SU-DHL-6 (cell line): Measurements from ENCODE around the gene JPH4.

ENCODE experiments used
- EZH2phosphoT487 ChIP-seq: fragments of 200-600 bp; sonication (generic), shearing (Covaris generic); conservative IDR thresholded peaks from 2 replicates; pipeline ENCODE4 v1.6.1; 2018; ENCODE audit warnings: mild to moderate bottlenecking, antibody characterized with exemption, low read length, moderate library complexity, mixed read lengths
- TF ChIP-seq, protein P1 (sequence below): fragments of 200-600 bp; sonication (generic); IDR thresholded peaks from one replicate; pipeline ENCODE4 v1.5.1; 2017; ENCODE audit warnings: antibody characterized with exemption, mild to moderate bottlenecking, low read length, moderate library complexity; ENCODE audit not compliant: insufficient read depth, poor library complexity, severe bottlenecking

- TF ChIP-seq, protein P1, sequence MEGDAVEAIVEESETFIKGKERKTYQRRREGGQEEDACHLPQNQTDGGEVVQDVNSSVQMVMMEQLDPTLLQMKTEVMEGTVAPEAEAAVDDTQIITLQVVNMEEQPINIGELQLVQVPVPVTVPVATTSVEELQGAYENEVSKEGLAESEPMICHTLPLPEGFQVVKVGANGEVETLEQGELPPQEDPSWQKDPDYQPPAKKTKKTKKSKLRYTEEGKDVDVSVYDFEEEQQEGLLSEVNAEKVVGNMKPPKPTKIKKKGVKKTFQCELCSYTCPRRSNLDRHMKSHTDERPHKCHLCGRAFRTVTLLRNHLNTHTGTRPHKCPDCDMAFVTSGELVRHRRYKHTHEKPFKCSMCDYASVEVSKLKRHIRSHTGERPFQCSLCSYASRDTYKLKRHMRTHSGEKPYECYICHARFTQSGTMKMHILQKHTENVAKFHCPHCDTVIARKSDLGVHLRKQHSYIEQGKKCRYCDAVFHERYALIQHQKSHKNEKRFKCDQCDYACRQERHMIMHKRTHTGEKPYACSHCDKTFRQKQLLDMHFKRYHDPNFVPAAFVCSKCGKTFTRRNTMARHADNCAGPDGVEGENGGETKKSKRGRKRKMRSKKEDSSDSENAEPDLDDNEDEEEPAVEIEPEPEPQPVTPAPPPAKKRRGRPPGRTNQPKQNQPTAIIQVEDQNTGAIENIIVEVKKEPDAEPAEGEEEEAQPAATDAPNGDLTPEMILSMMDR = no peak
- TF ChIP-seq EZH2phosphoT487 = no peak
These were observed 6.1 kb downstream of the JPH4 start for GRCh38 chr14:23572524-23572828.
